HUDEP-2 (cell line): ENCODE measurements around the gene TDRD1.
"Not testable (repeated sequence)": the region's sequence is repeated elsewhere in the genome, so short reads cannot be mapped to it uniquely, and the experiment has no call there.

Experiments
- DNase-seq, 76 experiments: peaks; one replicate each; lab custom pipeline; 2025; ENCODE audit not compliant: unreplicated experiment in 76 of 76; lab: John Stamatoyannopoulos, UW

The TDRD1 gene, protein sequence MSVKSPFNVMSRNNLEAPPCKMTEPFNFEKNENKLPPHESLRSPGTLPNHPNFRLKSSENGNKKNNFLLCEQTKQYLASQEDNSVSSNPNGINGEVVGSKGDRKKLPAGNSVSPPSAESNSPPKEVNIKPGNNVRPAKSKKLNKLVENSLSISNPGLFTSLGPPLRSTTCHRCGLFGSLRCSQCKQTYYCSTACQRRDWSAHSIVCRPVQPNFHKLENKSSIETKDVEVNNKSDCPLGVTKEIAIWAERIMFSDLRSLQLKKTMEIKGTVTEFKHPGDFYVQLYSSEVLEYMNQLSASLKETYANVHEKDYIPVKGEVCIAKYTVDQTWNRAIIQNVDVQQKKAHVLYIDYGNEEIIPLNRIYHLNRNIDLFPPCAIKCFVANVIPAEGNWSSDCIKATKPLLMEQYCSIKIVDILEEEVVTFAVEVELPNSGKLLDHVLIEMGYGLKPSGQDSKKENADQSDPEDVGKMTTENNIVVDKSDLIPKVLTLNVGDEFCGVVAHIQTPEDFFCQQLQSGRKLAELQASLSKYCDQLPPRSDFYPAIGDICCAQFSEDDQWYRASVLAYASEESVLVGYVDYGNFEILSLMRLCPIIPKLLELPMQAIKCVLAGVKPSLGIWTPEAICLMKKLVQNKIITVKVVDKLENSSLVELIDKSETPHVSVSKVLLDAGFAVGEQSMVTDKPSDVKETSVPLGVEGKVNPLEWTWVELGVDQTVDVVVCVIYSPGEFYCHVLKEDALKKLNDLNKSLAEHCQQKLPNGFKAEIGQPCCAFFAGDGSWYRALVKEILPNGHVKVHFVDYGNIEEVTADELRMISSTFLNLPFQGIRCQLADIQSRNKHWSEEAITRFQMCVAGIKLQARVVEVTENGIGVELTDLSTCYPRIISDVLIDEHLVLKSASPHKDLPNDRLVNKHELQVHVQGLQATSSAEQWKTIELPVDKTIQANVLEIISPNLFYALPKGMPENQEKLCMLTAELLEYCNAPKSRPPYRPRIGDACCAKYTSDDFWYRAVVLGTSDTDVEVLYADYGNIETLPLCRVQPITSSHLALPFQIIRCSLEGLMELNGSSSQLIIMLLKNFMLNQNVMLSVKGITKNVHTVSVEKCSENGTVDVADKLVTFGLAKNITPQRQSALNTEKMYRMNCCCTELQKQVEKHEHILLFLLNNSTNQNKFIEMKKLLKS

DNA sequence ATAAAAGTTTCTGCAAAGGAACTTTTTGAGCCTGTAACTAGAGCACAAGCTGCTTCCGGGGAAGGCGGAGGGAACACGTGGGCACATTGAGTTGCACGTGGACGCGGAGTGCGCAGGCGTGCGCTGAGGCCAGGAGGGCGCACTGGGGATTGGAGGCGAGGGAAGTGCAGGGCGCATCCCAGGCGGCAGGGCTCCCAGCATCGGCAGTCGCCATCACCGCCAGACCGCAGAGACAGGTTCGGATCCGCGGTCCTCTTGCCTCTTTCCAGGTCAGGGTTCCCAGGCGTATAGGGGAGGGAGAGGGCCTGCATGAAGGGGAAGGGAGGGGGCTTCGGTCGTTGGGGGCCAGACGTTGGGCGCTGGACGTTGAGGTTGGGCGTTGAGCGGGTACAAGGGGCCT, at the start of gene TDRD1:
Gene TDRD1 (plus strand): TSS at position 206 of the 400 bp plus-strand sequence. CDS start 8,479 bp downstream, outside the sequence.
- DNase-seq = no peak

DNA sequence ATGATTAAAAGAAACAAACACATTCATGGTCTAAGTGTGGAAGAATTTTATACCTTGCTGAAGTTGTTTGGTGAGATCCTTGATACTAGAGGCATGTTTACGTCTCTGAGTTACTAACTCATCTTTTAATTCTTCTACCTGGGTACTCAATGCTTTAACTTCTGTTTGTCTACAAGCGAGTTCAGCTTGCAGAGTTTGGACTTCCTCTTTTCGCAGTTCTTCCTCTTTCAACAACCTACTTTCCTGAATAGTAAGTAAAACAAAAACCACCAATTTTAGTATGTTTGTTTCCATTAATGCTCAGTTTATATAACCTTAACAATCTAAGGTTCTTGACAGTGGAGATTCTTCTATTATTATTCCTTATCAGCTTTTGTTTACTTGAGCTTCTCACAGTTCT, 48.1 kb upstream of the TDRD1 start:
- DNase-seq = no peak

DNA sequence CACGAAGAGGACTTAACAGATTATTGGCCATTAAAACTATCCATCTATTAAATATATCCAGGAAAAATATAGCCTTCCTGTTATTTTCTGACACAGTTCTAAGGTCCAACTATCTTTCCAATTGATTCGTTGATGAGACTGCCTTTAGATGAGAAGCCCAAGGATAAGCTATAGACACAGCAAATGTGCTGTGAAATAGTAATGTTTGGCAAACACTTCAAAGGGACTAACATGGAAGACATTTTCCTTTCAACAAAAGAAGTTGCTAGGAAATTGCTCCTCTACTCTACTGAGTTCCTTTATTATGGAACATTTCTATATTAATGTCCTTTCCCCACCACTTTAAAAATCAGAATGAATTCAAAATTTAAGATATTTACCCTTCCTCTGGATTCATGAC, 43.7 kb upstream of the TDRD1 start:
- no peak for DNase-seq

DNA sequence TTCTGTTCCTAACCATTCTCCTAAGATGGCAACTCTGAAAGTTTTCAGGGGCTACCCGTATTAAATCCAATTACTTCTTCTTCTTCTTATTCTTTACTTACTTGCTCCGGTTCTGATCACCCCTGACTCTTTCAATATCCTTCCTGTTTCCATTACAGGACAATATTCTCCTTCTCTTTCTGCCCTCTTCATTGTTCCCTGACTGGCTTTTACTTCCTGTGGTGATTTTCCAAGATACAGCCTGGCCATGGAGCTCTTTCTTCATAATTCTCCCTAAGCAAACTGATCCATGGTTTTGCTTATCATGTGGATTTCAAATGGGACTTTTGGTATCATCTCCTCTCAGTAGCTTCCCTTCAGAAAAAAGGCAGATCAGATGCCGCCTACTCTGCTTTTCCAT, 40.6 kb upstream of the TDRD1 start:
- DNase-seq = no peak

DNA sequence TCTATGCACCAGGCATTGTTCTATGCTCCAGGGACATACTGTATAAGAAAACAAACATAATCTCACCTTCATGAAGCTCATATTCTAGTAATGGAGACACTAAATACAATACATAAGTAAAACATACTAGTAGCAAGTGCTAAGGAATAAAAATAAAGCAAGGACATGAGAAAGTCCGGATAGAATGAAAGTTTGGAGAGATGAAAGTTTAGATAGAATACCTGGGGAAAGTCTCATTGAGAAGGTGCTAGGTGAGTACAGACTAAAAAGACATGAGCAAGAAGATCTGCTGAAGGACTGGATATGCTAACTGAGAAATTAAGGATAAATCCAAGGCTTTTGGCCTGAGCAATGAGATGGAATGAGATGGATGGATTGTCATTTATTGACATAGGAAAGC, 39.1 kb upstream of the TDRD1 start:
- no peak for DNase-seq

DNA sequence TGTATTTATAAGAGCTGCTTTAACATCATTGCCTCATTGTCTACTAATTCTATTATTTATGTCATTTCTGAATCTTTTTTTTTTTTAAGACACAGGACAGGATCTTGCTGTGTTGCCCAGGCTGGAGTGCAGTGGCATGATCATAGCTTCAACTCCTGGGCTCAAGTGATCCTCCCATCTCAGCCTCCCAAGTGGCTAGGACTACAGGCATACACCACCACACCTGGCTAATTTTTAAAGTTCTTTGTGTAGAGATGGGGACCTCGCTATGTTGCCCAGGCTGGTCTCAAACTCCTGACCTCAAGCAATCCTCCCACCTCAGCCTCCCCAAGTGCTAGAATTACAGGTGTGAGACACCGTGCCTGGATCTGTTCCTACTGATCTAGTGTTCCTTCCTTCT, 38.3 kb upstream of the TDRD1 start:
- not testable (repeated sequence) for DNase-seq

DNA sequence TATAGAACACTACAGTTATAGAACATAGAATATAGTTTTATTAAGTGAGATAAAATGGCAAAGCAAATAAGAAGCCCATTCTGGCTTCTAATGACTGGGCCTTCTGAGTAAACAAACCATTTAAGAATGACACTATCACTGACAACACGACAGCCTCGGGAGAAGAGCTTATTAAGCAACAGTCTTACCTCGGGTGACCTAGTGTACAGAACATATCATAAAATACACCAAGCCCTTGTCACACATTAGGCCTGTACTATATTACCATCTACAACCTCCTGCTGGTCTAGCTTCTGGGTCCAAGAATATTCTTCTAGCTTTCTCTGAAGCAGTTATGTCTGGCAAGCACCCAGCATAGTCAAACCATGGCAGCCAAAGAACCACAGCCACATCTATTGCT, 37.1 kb upstream of the TDRD1 start:
- DNase-seq = no peak

DNA sequence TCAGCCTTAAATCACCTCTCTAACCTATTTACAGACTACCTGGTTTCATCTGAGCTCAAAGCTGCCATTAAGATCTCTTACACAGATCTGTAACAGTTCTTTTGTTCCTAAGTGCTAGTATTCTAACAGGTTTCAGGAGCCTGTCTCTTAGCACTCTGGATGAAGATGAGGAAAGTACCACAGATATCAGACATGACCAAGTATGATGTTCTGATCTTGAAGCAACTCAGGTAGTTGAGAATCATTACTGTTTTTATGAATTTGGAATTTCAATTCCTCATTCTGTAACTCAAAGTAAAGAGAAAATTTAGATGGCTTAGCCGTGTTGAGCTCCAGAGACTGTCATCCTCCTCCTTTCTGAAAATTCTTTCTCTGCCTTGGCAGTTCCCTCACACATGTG, 36.0 kb upstream of the TDRD1 start:
- no peak for DNase-seq

DNA sequence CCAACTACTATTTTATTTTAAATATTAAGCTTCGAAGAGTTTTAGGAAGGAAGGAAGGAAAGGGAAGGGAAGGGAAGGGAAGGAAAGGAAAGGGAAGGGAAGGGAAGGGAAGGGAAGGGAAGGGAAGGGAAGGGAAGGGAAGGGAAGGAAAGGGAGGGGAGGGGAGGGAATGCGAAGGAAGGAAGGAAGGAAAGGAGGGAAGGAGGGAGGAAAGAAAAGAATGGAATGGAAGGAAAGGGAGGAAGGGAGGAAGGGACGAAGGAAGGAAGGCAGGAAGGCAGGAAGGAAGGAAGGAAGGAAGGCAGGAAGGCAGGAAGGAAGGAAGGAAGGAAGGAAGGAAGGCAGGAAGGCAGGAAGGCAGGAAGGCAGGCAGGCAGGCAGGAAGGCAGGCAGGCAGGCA, 29.7 kb upstream of the TDRD1 start:
- not testable (repeated sequence) for DNase-seq

DNA sequence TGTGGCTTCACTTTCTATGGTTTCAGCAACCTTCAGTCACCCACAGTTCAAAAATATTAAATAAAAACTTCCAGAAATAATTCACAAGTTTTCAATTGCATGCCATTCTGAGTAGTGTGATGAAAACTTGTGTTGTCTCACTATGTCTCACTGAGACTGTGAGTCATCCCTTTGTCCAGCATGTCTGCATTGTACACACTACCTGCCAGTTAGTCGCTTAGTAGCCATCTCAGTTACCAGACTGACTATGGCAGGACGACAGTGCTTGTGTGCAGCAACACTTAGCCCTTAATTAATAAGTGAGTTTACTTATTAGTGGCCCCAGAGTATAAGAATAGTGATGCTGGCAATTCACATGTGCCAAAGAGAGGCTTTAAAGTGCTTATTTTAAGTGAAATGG, 27.7 kb upstream of the TDRD1 start:
- DNase-seq = no peak

DNA sequence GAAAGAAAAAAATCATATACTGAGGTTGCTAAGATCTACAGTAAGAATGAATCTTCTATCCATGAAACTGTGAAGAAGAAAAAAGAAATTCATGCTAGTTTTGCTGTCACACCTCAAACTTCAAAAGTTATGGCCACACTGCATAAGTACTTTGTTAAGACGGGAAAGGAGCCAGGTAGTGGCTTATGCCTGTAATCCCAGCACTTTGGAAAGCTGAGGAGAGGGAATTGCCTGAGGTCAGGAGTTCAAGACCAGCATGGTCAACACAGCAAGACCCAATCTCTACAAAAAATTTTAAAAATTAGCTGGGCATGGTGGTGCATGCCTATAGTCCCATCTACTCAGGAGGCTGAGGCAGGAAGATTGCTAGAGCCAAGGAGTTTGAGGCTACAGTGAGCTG, 27.3 kb upstream of the TDRD1 start:
- DNase-seq = no peak

DNA sequence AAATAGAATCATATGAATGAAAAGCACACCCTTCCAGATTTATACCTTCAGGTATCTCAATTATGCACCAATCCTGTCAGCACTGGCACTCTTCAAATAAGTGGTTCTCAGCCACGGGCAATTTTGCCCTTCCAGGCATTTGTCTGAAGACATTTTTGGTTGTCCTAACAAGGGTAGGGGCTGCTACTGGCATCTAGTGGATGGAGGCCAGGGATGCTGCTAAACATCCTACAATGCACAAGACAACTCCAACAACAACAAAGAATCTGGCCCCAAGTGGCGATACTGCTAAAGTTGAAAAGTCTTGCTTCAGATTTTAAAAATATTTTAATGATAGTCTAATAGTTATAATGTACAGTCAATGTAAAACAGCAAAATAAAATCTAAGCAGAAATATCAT, 21.2 kb upstream of the TDRD1 start:
- DNase-seq = no peak

DNA sequence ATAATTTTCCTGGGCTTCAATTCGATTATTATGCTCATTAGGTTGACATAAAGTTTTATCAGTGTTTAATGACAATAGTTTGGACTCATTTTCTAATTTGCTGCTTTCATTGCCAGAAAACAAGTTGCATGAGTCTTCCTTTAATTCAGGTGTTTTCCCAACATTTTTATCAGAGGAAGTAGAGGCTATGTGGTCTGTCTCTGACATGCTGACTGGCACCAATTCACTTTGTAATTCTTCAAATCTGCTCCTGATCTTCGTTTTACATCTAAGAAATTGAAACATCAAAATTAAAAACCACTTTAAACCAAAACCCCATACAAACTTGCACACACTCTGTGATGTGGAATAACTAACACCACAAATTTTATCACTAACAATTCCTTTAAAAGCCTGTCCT, 16.1 kb upstream of the TDRD1 start:
- DNase-seq = no peak

DNA sequence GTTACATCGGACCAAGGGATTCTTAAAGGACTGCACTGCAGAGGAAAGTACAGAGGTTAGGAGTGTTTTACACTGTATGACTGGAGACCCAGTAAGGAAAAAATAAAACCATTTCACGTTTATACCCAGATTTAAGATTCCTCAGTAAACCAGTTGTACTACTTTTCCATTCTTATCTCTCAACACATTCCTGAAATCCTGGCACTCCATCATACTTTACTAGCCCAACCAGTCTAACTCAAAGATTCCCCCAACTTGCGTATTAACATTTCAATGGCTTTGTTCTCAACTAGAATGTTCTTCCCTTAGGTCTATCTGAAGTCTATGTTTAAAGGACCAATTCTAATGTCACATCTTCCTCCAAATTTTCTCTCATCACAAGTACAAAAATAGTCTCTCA, 13.1 kb upstream of the TDRD1 start:
- no peak for DNase-seq

DNA sequence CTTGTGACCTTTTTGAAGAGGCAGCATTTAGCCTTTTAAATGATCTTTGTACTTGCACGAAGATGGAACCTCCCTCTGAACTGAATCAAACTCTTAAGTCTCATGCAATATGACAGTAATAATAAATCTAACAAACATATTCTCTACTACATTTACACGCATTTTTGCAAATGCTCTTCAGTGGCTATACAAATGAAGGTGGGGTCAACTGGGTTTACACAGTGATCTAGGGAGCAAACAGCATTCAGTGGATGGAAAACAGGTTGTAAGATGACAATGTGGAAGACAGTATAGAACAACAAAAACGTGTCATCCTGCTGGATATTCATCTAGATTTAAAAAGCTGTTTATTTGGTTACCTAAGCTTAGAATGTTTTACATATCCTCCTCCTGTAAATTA, 12.7 kb upstream of the TDRD1 start:
- no peak for DNase-seq

DNA sequence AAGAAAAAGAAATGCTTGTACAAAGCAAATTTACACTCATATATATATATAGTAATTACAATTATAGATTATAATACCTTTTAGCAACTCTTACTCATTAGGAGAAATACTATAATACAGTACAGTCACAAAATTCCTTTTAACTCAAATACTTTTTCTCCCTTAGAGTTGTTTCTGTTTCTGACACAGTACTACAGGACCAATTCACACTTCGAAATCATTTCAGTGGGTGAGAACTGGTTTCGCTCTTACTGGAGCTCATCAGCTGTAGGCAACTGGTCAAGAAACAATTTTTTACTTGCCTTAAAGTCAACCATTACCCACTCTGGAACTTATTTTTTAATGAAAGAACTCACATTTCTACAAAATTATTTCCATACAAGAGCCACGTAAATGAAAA, 11.2 kb upstream of the TDRD1 start:
- DNase-seq = no peak

DNA sequence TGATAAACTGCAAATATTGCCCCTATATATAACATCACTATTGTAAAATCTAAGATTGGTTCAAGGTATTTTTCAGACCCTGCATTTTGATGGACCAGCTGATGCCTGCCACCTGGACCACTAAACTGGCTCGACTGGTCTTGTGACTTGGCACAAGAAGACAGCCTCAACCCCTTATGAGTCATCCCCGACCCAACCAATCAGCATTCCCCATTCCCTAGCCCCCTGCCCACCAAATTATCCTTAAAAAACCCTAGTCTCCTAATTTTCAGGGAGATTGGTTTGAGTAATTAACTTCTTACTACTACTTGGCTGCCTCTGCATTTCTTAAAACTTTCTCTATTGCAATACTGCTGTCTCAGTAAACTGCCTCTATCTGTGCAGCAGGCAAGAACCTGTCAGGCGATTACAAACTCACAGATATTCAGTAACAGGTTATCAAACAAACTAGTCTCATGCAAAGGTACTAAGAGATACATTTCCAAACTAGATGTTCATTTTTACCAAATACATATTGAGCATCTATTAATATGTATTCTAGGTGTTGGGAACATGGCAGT, 10.6 kb upstream of the TDRD1 start:
- no peak for DNase-seq

DNA sequence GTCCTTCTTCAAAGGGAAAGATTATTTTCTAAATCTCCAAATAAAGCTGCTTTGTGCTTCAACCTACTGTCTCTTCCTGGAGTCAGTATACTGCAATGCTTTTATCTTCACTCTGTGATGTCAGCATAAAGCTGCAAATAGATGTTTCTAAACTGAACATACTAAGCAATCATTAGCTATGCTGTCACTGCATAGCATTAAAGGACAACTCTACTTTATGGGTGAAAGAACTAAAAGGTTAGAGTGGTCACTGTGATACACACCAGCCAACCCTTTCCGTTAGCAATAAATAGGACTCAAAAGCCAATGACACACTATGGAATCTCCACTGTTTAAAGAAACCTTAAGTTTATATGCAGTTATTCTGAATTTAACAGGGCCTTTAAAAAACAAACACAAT, 6.9 kb upstream of the TDRD1 start:
- DNase-seq = no peak

DNA sequence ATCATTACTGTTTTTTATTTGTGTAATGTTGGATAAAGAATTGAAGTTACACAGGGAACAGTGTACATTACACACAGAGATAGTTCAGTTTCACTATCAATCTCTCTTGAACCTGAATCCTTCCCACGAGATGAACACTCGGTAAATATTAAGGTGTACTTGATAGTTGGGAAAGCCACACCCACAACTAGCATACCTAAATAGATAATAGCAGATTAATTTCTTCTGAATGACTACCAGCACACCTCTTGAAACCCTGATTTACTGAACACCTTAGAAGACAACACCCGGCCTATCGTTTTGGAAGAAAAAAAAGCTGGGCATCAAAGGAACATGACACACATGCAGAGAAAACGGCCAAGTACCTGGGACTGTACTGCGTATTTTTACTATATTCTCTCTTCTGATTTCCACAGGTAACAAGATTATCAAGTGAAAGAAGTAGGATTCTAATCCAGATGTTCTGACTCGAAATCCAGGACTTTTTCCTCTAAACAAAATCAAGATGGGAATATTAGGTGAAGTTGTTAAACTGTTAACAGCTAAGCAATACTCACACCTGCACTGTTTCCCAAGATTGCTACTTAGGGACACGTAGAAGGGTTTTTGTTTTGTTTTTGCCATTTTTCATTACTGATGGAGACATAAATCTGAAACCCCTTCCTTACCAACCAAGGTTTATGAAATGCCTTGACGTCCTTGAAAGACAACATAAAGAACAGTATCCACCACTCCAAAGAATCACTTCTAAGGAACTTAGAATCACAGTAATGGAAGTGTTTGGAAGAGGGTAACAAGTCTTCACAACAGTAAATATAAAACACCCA, 6.2 kb upstream of the TDRD1 start:
- no peak for DNase-seq

DNA sequence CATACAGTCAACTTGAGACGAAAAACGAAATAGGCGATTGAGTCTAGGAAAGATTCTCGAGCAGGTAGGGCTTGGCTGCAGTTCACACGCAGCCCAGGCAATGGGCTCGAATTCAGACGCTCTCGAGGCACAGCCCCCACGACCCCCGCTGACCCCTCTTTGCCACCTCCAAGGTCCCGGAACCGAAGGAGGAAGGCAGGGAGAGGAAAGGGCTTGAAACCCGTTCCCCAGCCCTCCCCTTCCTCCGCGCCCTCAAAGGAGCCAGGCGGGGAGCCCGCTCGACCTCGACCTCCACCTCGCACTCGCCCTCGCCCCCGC, 5.6 kb upstream of the TDRD1 start:
- DNase-seq = no peak
